ENCODE measurements around the gene CENPK. TPM values are rescaled to one million over a fixed set of nuclear protein-coding genes. Genes with fewer than 3 reads are reported as not detected.

The CENPK gene
- total and polyA plus RNA-seq, 9 of the 15 experiments (the other 6 are each of a cell fraction or from before 2014, with no cell fraction given): 30.8 to 134 (median 69.0) TPM

GRCh38 chr5:65535529-65535987 lies 27.4 kb downstream of the CENPK start:
- no peak overlapping the region for H2AFZ ChIP-seq (ENCODE audit: low read depth, low read length)
- in situ Hi-C loops (cut with MboI) (no loop called here), intact Hi-C loops (cut with micrococcal nuclease) (no loop called here)
- no TSS peak for BruUV-seq (replicated peaks)
- no peak overlapping the region for H3K9ac ChIP-seq (ENCODE audit: insufficient read depth in 1 of 2, low read depth in 2 of 2, low read length in 2 of 2)
- WGBS (ENCODE audit: insufficient coverage, low coverage, missing lambda C conversion rate): 95% methylated on average over 6 of the region's 6 CpGs
- no peaks in the 10 kb centered on the region for H3K9me1 ChIP-seq (ENCODE audit: control insufficient read depth, insufficient read depth, low read length)
- POLR2A ChIA-PET: interaction anchor here (1.1 to 1.7 kb wide), 3 partner anchors 10 to 28 kb away, joined by 4 to 6 read pairs (median 4); partner anchors contain the start of genes CENPK and PPWD1
- H3K4me1 ChIP-seq (replicated peaks in 1 of 2; ENCODE audit: control insufficient read depth in 2 of 2, insufficient read depth in 2 of 2, low read length in 2 of 2): peaks cover 0 to 10% of the 10 kb centered on the region in 2 experiments; a peak in 2 of 5 replicates
- no peak overlapping the region for H3K4me2 ChIP-seq (ENCODE audit: insufficient read depth, low read length)
- FAIRE-seq (no peak), ATAC-seq (no peak), DNase-seq (ENCODE audit: extremely low read depth in 1 of 4, low spot score in 3 of 4) (no peak)
- no peaks in the 10 kb centered on the region for H3K79me2 ChIP-seq (ENCODE audit: control insufficient read depth, insufficient read depth, low read length)
- no peak overlapping the region for H3K27ac ChIP-seq (ENCODE audit: extremely low read depth, low read depth, low read length)
- peaks cover 37% of the 10 kb centered on the region for H3K36me3 ChIP-seq (ENCODE audit: control insufficient read depth, insufficient read depth, low read length)
- no peaks in the 10 kb centered on the region for H3K9me3 ChIP-seq (replicated peaks; ENCODE audit: control insufficient read depth, insufficient read depth, low read depth, low read length)
- H4K20me1 ChIP-seq (replicated peaks; ENCODE audit: control insufficient read depth, insufficient read depth, low read length): no peaks in the 10 kb centered on the region
- CTCF ChIA-PET (ENCODE audit: low intra/inter-chr PET ratio): no interaction called here
- no peaks in the 10 kb centered on the region for H3K27me3 ChIP-seq (ENCODE audit: control insufficient read depth in 2 of 2, insufficient read depth in 2 of 2, low read length in 2 of 2)
- H3K4me3 ChIP-seq: no peak overlapping the region
- no peak for TF ChIP-seq PREB (CRISPR knock-in tag; IDR thresholded peaks at IDR 0.05)
- TF ChIP-seq CC2D1A (IDR thresholded peaks at IDR 0.05): no peak
- TF ChIP-seq PHB2 (IDR thresholded peaks at IDR 0.05; ENCODE audit: low read depth): no peak
- no peak for TF ChIP-seq ETS1 (conservative IDR thresholded peaks at IDR 0.05; ENCODE audit: control insufficient read depth, low read depth, low read length)
- TF ChIP-seq HMG20B (CRISPR knock-in tag; IDR thresholded peaks at IDR 0.05): no peak
- no peak for TF ChIP-seq E4F1 (CRISPR knock-in tag; IDR thresholded peaks at IDR 0.05; ENCODE audit: borderline replicate concordance)
- no peak for TF ChIP-seq NR2C2 (CRISPR knock-in tag; IDR thresholded peaks at IDR 0.05)
- TF ChIP-seq NR2C2 (tag; IDR thresholded peaks at IDR 0.05): no peak
- TF ChIP-seq XRCC3 (IDR thresholded peaks at IDR 0.05): no peak
- no peak for TF ChIP-seq POLR2A (conservative IDR thresholded peaks at IDR 0.05)
- TF ChIP-seq ZFP36 (IDR thresholded peaks at IDR 0.05; ENCODE audit: low read depth, low read length, partially characterized antibody): no peak
- no peak for TF ChIP-seq ARHGAP35 (IDR thresholded peaks at IDR 0.05; ENCODE audit: partially characterized antibody)
- TF ChIP-seq ATF2 (CRISPR knock-in tag; IDR thresholded peaks at IDR 0.05): no peak
- TF ChIP-seq ZBTB5 (IDR thresholded peaks at IDR 0.05): no peak
- TF ChIP-seq ZC3H8 (IDR thresholded peaks at IDR 0.05): no peak
- TF ChIP-seq KDM2B (CRISPR knock-in tag; IDR thresholded peaks at IDR 0.05): no peak

Data from K562 (cell line).